Stimulated activated CD4-positive, alpha-beta T cell treated with anti-CD3 and anti-CD28 coated beads, Interleukin-4, amount 100 ng/mL, for 4 hours (primary cell): ENCODE data around the gene TWIST2.

Experiments
- DNase-seq, 2 experiments: peaks; one replicate each; pipeline ENCODE4 v3.0.0-alpha.2; 2020

TWIST2 gene

DNA sequence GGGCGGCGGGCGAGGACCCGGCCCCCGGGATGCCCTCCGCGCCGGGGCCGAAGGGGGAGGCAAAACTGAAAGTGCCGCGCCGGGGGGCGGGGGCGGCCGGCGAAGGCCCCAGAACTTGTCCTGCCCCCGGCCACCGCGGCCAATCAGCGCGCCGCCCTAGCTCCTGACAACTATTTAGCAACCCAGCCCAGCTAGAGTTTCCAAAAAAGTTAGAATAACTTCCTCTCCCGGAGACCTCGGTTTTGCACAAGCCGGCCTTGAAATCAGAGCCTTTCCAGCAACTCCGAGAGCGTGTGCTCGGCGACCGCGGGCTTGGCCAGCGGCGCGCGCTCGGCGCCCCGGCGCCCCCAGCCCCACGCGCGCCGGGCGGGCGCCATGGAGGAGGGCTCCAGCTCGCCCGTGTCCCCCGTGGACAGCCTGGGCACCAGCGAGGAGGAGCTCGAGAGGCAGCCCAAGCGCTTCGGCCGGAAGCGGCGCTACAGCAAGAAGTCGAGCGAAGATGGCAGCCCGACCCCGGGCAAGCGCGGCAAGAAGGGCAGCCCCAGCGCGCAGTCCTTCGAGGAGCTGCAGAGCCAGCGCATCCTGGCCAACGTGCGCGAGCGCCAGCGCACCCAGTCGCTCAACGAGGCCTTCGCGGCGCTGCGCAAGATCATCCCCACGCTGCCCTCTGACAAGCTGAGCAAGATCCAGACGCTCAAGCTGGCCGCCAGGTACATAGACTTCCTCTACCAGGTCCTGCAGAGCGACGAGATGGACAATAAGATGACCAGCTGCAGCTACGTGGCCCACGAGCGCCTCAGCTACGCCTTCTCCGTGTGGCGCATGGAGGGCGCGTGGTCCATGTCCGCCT lies at the start of gene TWIST2:
Gene TWIST2 (plus strand): TSS at position 245 of the 850 bp plus-strand sequence. CDS start 131 bp downstream, at position 376.
- DNase-seq, result no peak

DNA sequence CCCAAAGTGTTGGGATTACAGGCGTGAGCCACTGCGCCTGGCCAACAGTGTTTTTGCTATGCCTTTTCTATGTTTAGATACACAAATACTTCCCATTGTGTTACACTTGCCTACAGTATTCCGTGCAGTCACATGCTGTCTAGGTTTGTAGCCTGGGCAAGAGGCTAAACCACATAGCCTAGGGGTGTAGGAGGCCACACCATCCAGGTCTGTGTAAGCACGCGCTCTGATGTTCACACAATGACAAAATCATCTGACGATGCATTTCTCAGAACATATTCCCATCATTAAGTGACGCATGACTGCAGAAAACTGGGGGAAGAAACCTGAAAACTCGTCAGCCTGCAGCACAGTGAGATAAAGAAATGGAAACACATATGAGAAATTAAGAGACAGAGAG lies 46.1 kb upstream of the TWIST2 start:
- DNase-seq, result no peak

DNA sequence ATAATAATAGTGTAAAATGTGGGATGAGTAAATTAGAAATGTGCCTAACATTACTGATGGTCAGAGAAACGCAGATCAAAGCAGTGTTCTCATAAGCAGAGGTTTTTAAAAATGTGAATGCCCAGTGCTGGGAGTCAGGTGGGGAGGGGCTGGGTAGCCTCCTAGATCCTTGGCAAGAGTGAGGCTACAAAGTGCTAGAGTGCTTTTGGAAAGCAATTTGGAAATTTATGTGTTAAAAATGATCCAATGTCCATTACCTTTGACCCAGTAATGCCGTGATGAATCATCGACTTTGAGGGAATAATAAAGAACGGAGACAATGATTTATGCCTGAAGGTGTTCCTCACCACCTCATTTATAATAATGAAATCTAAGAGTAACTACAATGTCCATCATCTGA lies 44.9 kb upstream of the TWIST2 start:
- DNase-seq, result no peak

DNA sequence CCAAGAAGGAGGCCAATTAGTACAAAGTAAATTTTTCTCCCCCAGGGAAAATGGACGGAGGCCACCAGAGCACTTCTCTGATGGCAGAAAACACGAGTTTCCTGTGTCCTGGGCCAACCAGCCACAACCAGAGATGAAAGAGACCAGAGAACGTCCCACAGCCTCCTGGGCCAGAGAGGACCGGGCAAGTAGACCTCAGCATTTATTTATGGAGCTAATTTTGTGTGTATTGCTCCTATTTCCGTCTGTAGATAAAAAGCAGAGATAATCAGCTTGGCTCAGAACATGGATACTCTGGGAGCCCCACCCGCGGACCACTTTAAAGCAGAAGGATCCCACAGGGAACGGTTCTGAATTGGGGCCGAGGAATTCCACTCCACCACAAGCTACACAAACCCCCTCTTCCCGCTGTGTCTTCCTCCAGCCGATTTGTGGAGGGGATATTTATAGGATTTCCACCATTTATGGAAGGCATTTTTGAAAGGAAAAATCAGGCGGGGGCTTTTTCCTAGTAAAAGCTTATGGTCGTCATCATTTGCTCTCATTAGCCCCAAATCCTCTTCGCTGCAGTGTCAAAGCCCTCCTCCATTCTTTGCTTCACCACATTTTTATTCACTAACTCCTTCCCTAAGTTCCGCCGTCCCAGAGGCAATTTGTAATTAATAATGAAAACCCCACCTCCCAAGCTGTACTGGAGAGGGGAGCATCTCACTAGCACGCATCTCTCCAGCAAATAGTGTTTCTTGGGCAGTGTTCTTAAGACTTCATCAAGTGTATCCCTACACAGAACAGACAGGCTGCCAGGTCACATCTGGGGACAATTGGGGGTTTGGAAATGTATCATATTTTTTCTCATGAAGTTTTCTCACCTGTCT lies 43.7 kb upstream of the TWIST2 start:
- no peak for DNase-seq

GRCh38 chr2:238808761-238809160 lies 39.1 kb upstream of the TWIST2 start:
- no peak for DNase-seq

- DNase-seq, result no peak
These were observed 37.6 kb upstream of the TWIST2 start for GRCh38 chr2:238810321-238810720.

GRCh38 chr2:238811293-238811692 lies 36.6 kb upstream of the TWIST2 start:
- no peak for DNase-seq

DNA sequence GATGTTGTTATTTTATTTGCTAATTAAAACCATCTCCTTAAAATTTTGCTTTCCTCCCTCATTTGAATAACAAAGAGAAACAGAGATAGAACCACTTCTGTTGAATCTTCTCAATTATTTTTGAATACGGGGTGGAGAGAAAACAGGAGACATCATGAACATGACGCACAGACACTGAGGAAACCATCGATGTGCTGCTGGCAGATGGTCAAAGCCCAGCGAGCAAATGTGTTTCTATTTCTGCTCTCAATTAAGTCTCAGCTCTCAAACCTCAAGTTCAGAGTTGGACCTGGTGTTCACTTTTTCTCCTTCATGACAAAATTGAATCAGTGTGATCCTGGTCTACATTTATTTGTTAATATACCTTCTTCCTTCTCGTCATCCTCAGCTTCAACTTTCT lies 36.1 kb upstream of the TWIST2 start:
- no peak for DNase-seq

- DNase-seq, result no peak
These were observed 34.8 kb upstream of the TWIST2 start for GRCh38 chr2:238813109-238813508.

DNA sequence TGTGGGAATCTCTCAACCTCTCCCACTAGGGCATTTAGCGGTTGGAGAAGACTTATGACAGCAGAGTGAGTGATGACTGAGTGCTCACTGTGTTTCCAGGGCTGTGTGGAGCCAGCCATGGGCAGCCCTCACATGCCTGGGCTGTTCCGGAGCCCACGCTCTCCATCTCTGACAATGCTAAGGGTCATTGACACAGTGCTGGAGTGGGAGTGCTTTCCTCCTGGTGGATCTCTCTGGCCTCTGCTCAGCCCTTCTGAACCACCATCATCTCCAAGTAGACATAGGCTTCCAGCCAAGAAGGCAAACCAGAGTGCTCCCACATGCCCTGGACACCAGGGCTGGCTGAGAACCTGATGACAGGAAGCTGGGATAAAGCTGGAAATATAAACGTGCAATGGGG lies 33.1 kb upstream of the TWIST2 start:
- DNase-seq, result no peak

DNA sequence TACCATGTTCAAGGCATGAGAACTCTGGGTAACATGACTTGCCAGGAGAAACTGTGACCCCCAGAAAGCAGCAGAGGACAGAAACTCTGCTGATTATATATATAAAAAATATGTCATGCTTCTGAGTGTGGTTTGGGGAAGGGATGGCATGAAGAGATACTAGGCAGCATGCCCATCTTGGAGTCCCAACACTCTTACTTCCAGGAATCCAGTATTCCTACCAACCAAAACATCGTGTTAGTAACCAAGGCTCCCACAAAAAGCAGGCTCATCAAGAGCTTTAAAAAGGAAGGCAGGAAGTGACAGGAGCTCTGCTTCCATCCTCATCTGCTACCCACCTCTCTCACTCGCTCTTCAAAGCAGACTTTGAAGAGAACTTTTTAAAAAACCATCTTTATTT lies 31.6 kb upstream of the TWIST2 start:
- DNase-seq, result no peak

DNA sequence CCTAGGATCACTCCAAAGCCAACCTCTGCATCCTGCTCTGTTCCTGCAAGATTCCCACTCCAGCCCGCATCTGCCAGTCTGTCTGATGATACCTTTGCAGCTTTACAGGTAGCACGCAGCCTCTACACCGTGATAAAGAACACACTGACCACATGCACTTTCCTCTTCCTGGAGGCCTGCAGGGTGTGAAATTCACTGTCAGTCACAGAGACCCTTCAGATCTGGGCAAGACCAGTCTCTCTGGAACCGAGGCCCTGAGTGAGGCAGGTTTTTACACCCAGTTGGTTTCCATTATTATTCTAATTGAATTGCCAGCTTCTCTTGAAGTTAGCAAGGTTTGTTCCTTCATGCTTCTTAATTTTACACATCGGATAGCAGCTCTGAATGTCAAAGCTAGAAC lies 30.5 kb upstream of the TWIST2 start:
- no peak for DNase-seq

DNA sequence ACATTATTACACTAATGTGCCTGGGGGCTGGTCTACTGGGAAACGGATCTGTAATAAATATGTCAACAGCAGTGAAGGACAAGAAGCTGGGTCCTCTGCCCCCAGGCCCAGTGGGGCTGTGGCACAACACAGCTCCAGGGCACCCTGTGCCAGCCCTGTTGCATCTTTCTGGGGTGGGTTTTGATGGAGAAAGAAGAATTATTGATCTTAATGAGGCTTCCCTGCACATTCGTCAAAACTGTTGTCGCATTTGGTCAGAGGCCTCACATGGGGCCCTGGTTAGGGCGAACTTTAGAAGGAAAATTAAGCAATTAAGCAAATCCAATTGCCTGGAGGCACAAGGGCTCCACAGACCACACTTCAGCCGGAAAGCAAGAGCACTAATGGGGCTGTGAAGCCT lies 30.0 kb upstream of the TWIST2 start:
- DNase-seq, result no peak

GRCh38 chr2:238818561-238818960 lies 29.3 kb upstream of the TWIST2 start:
- DNase-seq, result no peak

DNA sequence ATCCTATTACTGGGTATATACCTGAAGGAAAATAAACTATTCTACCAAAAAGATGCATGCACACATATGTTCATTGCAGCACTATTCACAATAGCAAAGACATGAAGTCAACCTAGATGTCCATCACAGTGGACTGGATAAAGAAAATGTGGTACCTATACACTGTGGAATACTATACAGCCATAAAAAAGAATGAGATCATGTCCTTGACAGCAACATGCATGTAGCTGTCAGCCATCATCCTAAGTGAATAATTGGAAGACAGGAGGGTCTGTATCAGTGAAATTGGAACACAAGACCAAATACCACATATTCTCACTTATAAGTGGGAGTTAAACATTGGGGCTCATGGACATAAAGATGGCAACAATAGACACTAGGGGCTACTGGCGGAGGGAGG lies 27.7 kb upstream of the TWIST2 start:
- DNase-seq, result no peak

GRCh38 chr2:238820916-238821315 lies 27.0 kb upstream of the TWIST2 start:
- DNase-seq, result no peak

DNA sequence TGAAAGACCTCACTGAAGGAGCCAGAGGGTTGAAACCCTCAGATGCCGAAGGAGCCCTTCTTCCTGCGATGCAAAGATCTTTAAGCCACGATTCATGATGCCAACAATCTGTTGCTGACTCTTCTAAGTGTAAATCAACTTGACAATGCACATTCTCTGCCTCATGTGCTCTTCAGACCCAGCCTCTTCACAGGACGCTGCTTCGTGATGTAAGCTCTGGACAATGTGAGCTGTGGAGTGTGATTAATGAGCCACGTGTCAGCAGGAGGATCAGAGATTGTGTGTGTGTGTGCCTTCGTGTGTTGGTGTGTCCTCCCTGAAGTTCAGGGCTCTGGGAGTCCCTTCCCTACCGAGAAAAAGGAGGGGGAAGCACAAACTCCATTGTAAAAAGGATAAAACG lies 26.5 kb upstream of the TWIST2 start:
- DNase-seq, result no peak

- no peak for DNase-seq
These were observed 25.8 kb upstream of the TWIST2 start for GRCh38 chr2:238821944-238822670.

- no peak for DNase-seq
These were observed 24.9 kb upstream of the TWIST2 start for GRCh38 chr2:238822955-238823354.

GRCh38 chr2:238831177-238831576 lies 16.7 kb upstream of the TWIST2 start:
- DNase-seq, result no peak

GRCh38 chr2:238834982-238835381 lies 12.9 kb upstream of the TWIST2 start:
- no peak for DNase-seq

- DNase-seq, result no peak
These were observed 12.1 kb upstream of the TWIST2 start for GRCh38 chr2:238835726-238836301.

GRCh38 chr2:238838786-238839327 lies 9.0 kb upstream of the TWIST2 start:
- DNase-seq, result no peak
